ENCODE results near the gene UBE2Z.

GRCh38 chr17:48892940-48893645 is 15.1 kb upstream of the UBE2Z start:
- TF ChIP-seq POLR2AphosphoS5 (IDR thresholded peaks at IDR 0.05) (no peak), EP300 (IDR thresholded peaks at IDR 0.05) (no peak)
